Colonic mucosa (tissue), 2 donors: ENCODE data around the gene SPATA21. TPM values are rescaled to one million over a fixed set of nuclear protein-coding genes. Genes with fewer than 3 reads are reported as not detected.

Experiments
- total RNA-seq, 2 donors: library from RNA; stranded (reverse); fragmentation: NEBNext Ultra II Directional in 1 of 2; extraction: Animal tissue kit (Norgen Biotek cat#: 25700) in 1 of 2; gene quantifications; one replicate each; pipeline ENCODE4 v1.2.1, GENCODE V29; 2021
- donor health status: DM: no; HTN: no; CAD: no.
- donor health status: DM: no; HTN: no; CAD: no.

The SPATA21 gene
- total RNA-seq, 2 donors from 2014 or later, result not detected

Other genes with a start within 250 kb of the SPATA21 start
- gene ARHGEF19, start 224.8 kb downstream of the SPATA21 start, total RNA-seq, result 1 to 10 TPM; 5.8 to 9.0 TPM
- gene CPLANE2, start 200.2 kb downstream of the SPATA21 start, total RNA-seq, result 10 to 100 TPM in 1 of 2 donors, 1 to 10 TPM in 1; 6.5 to 15.2 TPM
- 10 to 100 TPM; 15.0 to 17.8 TPM for gene FBXO42, start 84.9 kb downstream of the SPATA21 start, total RNA-seq
- 100 to 1,000 TPM; 119 to 140 TPM for gene SZRD1, start 70.2 kb downstream of the SPATA21 start, total RNA-seq
- gene NECAP2, start 3.3 kb upstream of the SPATA21 start, total RNA-seq, result 10 to 100 TPM; 46.4 to 57.7 TPM
- gene RNU1-1, start 76.9 kb upstream of the SPATA21 start, total RNA-seq, result 1,000 to 10,000 TPM; 1,159 to 2,517 TPM
- gene NBPF1, start 176.1 kb upstream of the SPATA21 start, total RNA-seq, result 10 to 100 TPM; 45.2 to 54.3 TPM
- 1,000 to 10,000 TPM; 1,159 to 2,517 TPM for gene RNU1-3, start 229.5 kb upstream of the SPATA21 start, total RNA-seq